Neural progenitor cell (in vitro differentiated cells): Measurements from ENCODE around the gene FAM131A.

Experiments
- EZH2 ChIP-seq: fragments of 200-600 bp; sonication (generic); IDR thresholded peaks from 2 replicates; pipeline ENCODE4 v1.6.1; 2017; ENCODE audit warnings: antibody characterized with exemption, mild to moderate bottlenecking, moderate library complexity
- EZH2phosphoT487 ChIP-seq: fragments of 200-600 bp; sonication (generic); IDR thresholded peaks from 2 replicates; pipeline ENCODE4 v1.6.1; 2017; ENCODE audit warnings: antibody characterized with exemption
- TF ChIP-seq, protein P1 (sequence below): fragments of 200-600 bp; sonication (generic); IDR thresholded peaks from 2 replicates; pipeline ENCODE4 v1.5.1; 2017; ENCODE audit warnings: antibody characterized with exemption, mild to moderate bottlenecking

DNA sequence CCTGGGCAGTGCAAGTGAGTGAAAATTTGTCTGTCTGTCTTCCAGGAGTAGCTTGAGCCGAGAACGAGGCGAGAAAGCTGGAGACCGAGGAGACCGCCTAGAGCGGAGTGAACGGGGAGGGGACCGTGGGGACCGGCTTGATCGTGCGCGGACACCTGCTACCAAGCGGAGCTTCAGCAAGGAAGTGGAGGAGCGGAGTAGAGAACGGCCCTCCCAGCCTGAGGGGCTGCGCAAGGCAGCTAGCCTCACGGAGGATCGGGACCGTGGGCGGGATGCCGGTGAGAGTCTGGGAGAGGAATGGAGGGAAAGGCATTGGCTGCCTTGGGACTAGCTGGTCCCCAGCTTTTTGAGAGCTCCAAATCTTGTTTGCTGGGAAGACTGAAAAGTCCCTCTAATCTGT, 10.2 kb upstream of the FAM131A start:
- TF ChIP-seq, protein P1, sequence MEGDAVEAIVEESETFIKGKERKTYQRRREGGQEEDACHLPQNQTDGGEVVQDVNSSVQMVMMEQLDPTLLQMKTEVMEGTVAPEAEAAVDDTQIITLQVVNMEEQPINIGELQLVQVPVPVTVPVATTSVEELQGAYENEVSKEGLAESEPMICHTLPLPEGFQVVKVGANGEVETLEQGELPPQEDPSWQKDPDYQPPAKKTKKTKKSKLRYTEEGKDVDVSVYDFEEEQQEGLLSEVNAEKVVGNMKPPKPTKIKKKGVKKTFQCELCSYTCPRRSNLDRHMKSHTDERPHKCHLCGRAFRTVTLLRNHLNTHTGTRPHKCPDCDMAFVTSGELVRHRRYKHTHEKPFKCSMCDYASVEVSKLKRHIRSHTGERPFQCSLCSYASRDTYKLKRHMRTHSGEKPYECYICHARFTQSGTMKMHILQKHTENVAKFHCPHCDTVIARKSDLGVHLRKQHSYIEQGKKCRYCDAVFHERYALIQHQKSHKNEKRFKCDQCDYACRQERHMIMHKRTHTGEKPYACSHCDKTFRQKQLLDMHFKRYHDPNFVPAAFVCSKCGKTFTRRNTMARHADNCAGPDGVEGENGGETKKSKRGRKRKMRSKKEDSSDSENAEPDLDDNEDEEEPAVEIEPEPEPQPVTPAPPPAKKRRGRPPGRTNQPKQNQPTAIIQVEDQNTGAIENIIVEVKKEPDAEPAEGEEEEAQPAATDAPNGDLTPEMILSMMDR = no peak
- no peak for TF ChIP-seq EZH2
- no peak for TF ChIP-seq EZH2phosphoT487
